ENCODE results near the gene PATJ.

PATJ gene

DNA sequence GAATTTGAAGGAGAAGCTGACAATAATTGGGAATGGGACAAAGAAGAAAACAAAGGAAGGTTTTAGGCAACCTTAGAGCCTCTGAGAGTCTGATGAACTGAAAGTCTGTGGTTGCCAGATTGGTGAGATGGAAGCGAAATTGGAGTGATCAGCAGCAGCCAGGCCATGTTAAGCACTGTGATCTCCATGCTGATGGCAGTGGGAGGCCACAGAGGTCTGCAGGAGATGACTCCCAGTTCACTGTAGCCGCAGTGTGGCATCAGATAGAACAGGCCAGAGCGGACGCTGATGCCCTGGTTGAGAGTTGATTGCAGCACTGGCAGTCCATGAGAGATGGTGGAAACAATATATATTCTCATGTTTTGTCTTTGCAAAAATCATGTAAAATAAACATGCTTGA, 314.9 kb downstream of the PATJ start:
- 89 to 91% methylated on average over 4 of the region's 4 CpGs for WGBS, 2 experiments
- H3K4me3 ChIP-seq (ENCODE audit: insufficient read depth, low read depth, low read length), result no peak overlapping the region
- no peaks in the 10 kb centered on the region for H3K9me3 ChIP-seq (ENCODE audit: control insufficient read depth, low read length)
- no peaks in the 10 kb centered on the region for H3K36me3 ChIP-seq (ENCODE audit: control insufficient read depth, insufficient read depth, low read length)
- H3K27me3 ChIP-seq (ENCODE audit: control insufficient read depth, insufficient read depth, low read length, poor library complexity, severe bottlenecking), result no peaks in the 10 kb centered on the region
- H3K4me1 ChIP-seq (ENCODE audit: control insufficient read depth, insufficient read depth, low read length), result no peaks in the 10 kb centered on the region
- no peak overlapping the region for H3K27ac ChIP-seq (ENCODE audit: insufficient read depth, low read depth, low read length, poor library complexity, severe bottlenecking)

DNA sequence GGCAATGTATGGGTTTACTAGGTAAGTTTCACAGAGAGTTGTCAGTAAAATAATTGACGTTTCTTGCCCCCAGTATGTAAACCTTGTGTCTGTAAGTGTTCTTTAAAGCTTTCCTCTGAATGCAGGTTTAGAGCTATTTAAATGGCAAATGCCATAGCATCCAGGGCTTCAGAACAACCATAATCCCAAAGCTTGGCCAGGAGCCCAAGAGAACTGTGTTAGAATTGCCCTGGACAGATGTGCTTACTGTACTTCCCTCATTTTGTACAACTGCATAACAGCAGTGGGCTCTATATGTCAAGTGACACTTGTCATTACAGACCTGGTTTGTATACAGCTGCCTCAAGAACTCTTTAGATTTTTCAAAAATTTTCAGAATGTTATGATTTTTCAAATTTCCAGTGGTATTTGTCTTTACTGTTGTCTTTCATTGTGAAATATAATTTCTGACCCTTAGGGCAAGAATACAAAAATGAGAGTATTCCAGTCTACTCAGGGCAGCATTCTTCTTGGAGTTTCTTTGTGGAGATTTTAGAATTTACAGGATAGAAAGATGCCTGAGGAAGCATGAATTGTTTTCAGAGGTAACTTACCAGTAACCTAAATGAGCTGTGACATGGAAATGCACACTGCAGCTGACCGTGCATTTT, 315.5 kb downstream of the PATJ start:
- Histone ChIP-seq H3K4me1 (ENCODE audit: control insufficient read depth, insufficient read depth, low read length) (no peaks in the 10 kb centered on the region), H3K4me3 (ENCODE audit: insufficient read depth, low read depth, low read length) (no peak overlapping the region), H3K27me3 (ENCODE audit: control insufficient read depth, insufficient read depth, low read length, poor library complexity, severe bottlenecking) (no peaks in the 10 kb centered on the region), H3K9me3 (ENCODE audit: control insufficient read depth, low read length) (no peaks in the 10 kb centered on the region), H3K27ac (ENCODE audit: insufficient read depth, low read depth, low read length, poor library complexity, severe bottlenecking) (no peak overlapping the region), H3K36me3 (ENCODE audit: control insufficient read depth, insufficient read depth, low read length) (no peaks in the 10 kb centered on the region)
- 91 to 98% methylated on average over 2 of the region's 2 CpGs for WGBS, 2 experiments

DNA sequence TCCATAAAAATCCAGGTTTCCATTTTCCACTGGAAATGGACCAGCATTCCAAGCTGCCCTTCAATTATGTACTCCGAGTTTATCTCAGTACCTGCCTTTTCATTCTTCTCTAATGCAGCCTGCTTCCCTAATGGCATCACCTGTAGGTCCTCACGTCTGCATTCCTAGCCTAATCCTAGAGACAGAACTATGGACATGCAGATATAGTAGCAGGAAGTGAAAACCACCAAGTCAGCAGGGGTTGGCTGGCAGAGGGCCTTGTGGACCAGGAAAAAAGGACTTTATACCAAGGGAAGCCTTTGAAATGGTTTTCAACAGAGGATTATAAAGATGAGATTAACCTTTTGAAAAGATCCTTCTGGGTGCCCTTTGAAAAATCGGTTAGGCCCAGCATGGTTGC, 316.7 kb downstream of the PATJ start:
- Histone ChIP-seq H3K9me3 (ENCODE audit: control insufficient read depth, low read length) (no peaks in the 10 kb centered on the region), H3K4me3 (ENCODE audit: insufficient read depth, low read depth, low read length) (no peak overlapping the region), H3K27me3 (ENCODE audit: control insufficient read depth, insufficient read depth, low read length, poor library complexity, severe bottlenecking) (no peaks in the 10 kb centered on the region), H3K4me1 (ENCODE audit: control insufficient read depth, insufficient read depth, low read length) (no peaks in the 10 kb centered on the region), H3K36me3 (ENCODE audit: control insufficient read depth, insufficient read depth, low read length) (no peaks in the 10 kb centered on the region), H3K27ac (ENCODE audit: insufficient read depth, low read depth, low read length, poor library complexity, severe bottlenecking) (no peak overlapping the region)
- WGBS, 2 experiments, result 19 to 22% methylated on average over 3 of the region's 3 CpGs

DNA sequence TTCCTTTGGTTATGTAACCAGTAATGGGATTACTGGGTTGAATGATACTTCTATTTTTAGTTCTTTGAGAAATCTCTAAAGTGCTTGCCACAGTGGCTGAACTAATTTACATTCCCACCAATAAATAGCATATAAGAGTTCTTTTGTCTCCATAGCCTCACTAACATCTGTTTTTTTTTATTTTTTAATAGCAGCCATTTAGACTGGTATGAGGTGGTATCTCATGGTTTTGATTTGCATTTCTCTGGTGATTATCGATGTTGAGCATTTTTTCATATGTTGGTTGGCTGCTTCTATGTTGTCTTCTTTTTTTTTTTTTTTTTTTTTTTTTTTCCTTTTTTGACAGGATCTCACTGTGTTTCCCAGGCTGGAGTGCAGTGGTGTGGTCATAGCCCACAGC, 319.8 kb downstream of the PATJ start:
- H3K4me3 ChIP-seq (ENCODE audit: insufficient read depth, low read depth, low read length), result no peak overlapping the region
- H3K27ac ChIP-seq (ENCODE audit: insufficient read depth, low read depth, low read length, poor library complexity, severe bottlenecking), result no peak overlapping the region
- no peaks in the 10 kb centered on the region for H3K27me3 ChIP-seq (ENCODE audit: control insufficient read depth, insufficient read depth, low read length, poor library complexity, severe bottlenecking)
- 100% methylated on average over 1 of the region's 1 CpG; no CpG with 5 or more reads in 1 of the 2 experiments for WGBS, 2 experiments
- H3K36me3 ChIP-seq (ENCODE audit: control insufficient read depth, insufficient read depth, low read length), result no peaks in the 10 kb centered on the region
- no peaks in the 10 kb centered on the region for H3K4me1 ChIP-seq (ENCODE audit: control insufficient read depth, insufficient read depth, low read length)
- no peaks in the 10 kb centered on the region for H3K9me3 ChIP-seq (ENCODE audit: control insufficient read depth, low read length)

- H3K27me3 ChIP-seq (ENCODE audit: control insufficient read depth, insufficient read depth, low read length, poor library complexity, severe bottlenecking), result no peaks in the 10 kb centered on the region
- H3K36me3 ChIP-seq (ENCODE audit: control insufficient read depth, insufficient read depth, low read length), result no peaks in the 10 kb centered on the region
- no peak overlapping the region for H3K27ac ChIP-seq (ENCODE audit: insufficient read depth, low read depth, low read length, poor library complexity, severe bottlenecking)
- H3K4me3 ChIP-seq (ENCODE audit: insufficient read depth, low read depth, low read length), result no peak overlapping the region
- no peaks in the 10 kb centered on the region for H3K9me3 ChIP-seq (ENCODE audit: control insufficient read depth, low read length)
- 94 to 96% methylated on average over 4 of the region's 4 CpGs for WGBS, 2 experiments
- H3K4me1 ChIP-seq (ENCODE audit: control insufficient read depth, insufficient read depth, low read length), result no peaks in the 10 kb centered on the region
Measured at GRCh38 chr1:62064829-62065407, 322.6 kb downstream of the PATJ start.

DNA sequence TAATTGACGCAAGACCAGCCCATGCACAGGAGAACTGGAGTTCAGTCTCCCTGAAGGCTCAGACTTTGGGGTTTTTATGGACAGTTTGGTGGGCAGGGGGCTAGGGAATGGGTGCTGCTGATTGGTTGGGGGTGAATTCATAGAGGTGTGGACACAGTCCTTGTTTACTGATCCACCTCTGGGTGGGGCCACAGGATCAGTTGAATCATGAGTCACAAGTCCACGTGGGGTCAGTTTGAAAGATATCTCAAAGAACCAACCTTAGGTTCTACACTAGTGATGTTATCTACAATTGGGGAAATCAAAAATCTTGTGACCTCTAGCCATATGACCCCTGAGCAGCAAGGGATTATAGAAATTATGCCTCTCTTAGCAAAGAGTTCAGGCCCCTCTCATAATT, 324.4 kb downstream of the PATJ start:
- H3K27ac ChIP-seq (ENCODE audit: insufficient read depth, low read depth, low read length, poor library complexity, severe bottlenecking), result no peak overlapping the region
- H3K36me3 ChIP-seq (ENCODE audit: control insufficient read depth, insufficient read depth, low read length), result no peaks in the 10 kb centered on the region
- no peaks in the 10 kb centered on the region for H3K9me3 ChIP-seq (ENCODE audit: control insufficient read depth, low read length)
- no peaks in the 10 kb centered on the region for H3K27me3 ChIP-seq (ENCODE audit: control insufficient read depth, insufficient read depth, low read length, poor library complexity, severe bottlenecking)
- no peaks in the 10 kb centered on the region for H3K4me1 ChIP-seq (ENCODE audit: control insufficient read depth, insufficient read depth, low read length)
- 95 to 97% methylated on average over 2 of the region's 2 CpGs for WGBS, 2 experiments
- no peak overlapping the region for H3K4me3 ChIP-seq (ENCODE audit: insufficient read depth, low read depth, low read length)

GRCh38 chr1:62068416-62068843, 326.1 kb downstream of the PATJ start:
- H3K4me3 ChIP-seq (ENCODE audit: insufficient read depth, low read depth, low read length), result no peak overlapping the region
- WGBS, 2 experiments, result 95% methylated on average over 1 of the region's 1 CpG

DNA sequence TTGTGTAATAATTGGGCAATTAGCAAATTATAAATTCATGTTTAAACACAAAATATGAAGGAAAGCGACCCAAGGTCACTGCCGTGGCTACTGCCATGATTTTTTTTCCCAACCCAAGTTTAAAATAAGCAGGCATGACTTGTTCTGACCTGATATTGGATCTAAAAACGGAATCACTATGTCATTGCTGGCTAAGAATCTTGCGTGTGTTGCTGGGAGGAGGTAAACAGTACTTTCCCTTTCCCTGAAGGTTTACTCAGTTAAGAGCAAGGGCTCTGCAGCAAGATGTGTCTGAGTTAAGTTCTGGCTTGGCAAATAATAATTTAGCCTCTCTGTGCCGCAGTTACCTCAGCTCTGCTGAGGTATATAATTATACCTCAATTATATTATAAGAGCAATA, 326.7 kb downstream of the PATJ start:
- WGBS, 2 experiments, result 80 to 89% methylated on average over 4 to 5 of the region's 5 CpGs
- H3K27ac ChIP-seq (ENCODE audit: insufficient read depth, low read depth, low read length, poor library complexity, severe bottlenecking), result no peak overlapping the region
- H3K4me1 ChIP-seq (ENCODE audit: control insufficient read depth, insufficient read depth, low read length), result no peaks in the 10 kb centered on the region
- H3K27me3 ChIP-seq (ENCODE audit: control insufficient read depth, insufficient read depth, low read length, poor library complexity, severe bottlenecking), result no peaks in the 10 kb centered on the region
- no peaks in the 10 kb centered on the region for H3K36me3 ChIP-seq (ENCODE audit: control insufficient read depth, insufficient read depth, low read length)
- no peaks in the 10 kb centered on the region for H3K9me3 ChIP-seq (ENCODE audit: control insufficient read depth, low read length)
- no peak overlapping the region for H3K4me3 ChIP-seq (ENCODE audit: insufficient read depth, low read depth, low read length)

More at GRCh38 chr1:62068416-62068843, 326.1 kb downstream of the PATJ start:
- Histone ChIP-seq H3K4me1 (ENCODE audit: control insufficient read depth, insufficient read depth, low read length) (no peaks in the 10 kb centered on the region), H3K9me3 (ENCODE audit: control insufficient read depth, low read length) (no peaks in the 10 kb centered on the region), H3K36me3 (ENCODE audit: control insufficient read depth, insufficient read depth, low read length) (no peaks in the 10 kb centered on the region), H3K27me3 (ENCODE audit: control insufficient read depth, insufficient read depth, low read length, poor library complexity, severe bottlenecking) (no peaks in the 10 kb centered on the region), H3K27ac (ENCODE audit: insufficient read depth, low read depth, low read length, poor library complexity, severe bottlenecking) (no peak overlapping the region)

DNA sequence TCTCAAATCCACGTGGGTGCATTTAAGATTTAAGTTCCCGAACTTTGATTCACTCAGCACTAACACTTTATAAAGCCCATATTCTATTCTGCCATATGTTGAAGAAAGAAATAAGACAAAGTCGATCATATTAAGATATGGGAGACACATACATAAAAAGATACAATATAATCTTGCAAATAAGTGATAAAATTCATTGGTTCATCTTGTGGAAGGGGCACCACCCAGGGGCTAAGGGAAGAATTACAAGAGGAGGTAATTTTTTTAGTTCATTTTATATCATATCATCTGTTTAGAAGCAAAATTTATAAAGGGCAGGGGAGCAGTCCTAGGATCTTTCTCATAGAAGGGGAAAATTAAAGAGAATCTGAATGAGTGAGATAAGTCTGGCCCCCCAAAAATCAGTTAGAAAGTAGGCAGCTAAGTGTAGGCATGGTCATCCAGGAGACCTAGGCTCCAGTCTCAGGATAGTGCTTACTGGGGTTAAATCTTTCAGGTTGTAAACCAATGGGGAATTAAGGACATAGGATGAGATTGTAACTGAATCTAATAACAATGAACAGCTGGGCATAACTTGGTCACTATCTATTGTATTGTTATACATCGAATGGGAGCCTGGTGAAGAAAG, 328.2 kb downstream of the PATJ start:
- Histone ChIP-seq H3K4me1 (ENCODE audit: control insufficient read depth, insufficient read depth, low read length) (no peaks in the 10 kb centered on the region), H3K27ac (ENCODE audit: insufficient read depth, low read depth, low read length, poor library complexity, severe bottlenecking) (no peak overlapping the region), H3K27me3 (ENCODE audit: control insufficient read depth, insufficient read depth, low read length, poor library complexity, severe bottlenecking) (no peaks in the 10 kb centered on the region), H3K36me3 (ENCODE audit: control insufficient read depth, insufficient read depth, low read length) (no peaks in the 10 kb centered on the region), H3K9me3 (ENCODE audit: control insufficient read depth, low read length) (no peaks in the 10 kb centered on the region), H3K4me3 (ENCODE audit: insufficient read depth, low read depth, low read length) (no peak overlapping the region)
- WGBS, 2 experiments, result 91 to 100% methylated on average over 2 to 3 of the region's 4 CpGs

GRCh38 chr1:62071695-62072094, 329.4 kb downstream of the PATJ start:
- H3K4me3 ChIP-seq (ENCODE audit: insufficient read depth, low read depth, low read length), result no peak overlapping the region
- WGBS, 2 experiments, result 93% methylated on average over 6 to 7 of the region's 7 CpGs
- no peak overlapping the region for H3K27ac ChIP-seq (ENCODE audit: insufficient read depth, low read depth, low read length, poor library complexity, severe bottlenecking)
- H3K4me1 ChIP-seq (ENCODE audit: control insufficient read depth, insufficient read depth, low read length), result no peaks in the 10 kb centered on the region
- H3K36me3 ChIP-seq (ENCODE audit: control insufficient read depth, insufficient read depth, low read length), result no peaks in the 10 kb centered on the region
- H3K27me3 ChIP-seq (ENCODE audit: control insufficient read depth, insufficient read depth, low read length, poor library complexity, severe bottlenecking), result no peaks in the 10 kb centered on the region
- H3K9me3 ChIP-seq (ENCODE audit: control insufficient read depth, low read length), result no peaks in the 10 kb centered on the region

Data from ectodermal cell (in vitro differentiated cells).